Measurements from ENCODE around the gene MRPS15.
"Not testable (repeated sequence)": the region's sequence is repeated elsewhere in the genome, so short reads cannot be mapped to it uniquely, and the experiment has no call there.

MRPS15 gene

DNA sequence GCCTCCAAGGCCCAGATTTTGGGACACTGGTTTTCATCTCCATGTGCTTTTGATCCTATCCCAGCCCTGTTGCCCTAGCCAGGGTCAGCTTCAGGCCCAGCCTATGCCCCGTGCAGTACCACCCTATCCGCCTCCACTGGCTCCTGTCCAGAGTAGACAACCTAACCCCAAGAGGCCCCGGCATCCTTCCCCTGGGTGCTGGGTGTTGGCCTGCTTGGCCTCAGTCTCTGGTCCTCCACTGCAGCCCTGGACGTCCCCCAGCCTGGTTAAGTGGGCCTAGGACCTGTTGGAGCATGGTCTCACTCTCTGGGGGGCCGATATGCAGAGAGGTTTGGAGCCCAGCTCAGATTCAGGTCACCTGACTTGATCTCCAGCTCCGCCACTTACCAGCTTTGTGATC, 16.9 kb upstream of the MRPS15 start:
- TF ChIP-seq, protein P1, sequence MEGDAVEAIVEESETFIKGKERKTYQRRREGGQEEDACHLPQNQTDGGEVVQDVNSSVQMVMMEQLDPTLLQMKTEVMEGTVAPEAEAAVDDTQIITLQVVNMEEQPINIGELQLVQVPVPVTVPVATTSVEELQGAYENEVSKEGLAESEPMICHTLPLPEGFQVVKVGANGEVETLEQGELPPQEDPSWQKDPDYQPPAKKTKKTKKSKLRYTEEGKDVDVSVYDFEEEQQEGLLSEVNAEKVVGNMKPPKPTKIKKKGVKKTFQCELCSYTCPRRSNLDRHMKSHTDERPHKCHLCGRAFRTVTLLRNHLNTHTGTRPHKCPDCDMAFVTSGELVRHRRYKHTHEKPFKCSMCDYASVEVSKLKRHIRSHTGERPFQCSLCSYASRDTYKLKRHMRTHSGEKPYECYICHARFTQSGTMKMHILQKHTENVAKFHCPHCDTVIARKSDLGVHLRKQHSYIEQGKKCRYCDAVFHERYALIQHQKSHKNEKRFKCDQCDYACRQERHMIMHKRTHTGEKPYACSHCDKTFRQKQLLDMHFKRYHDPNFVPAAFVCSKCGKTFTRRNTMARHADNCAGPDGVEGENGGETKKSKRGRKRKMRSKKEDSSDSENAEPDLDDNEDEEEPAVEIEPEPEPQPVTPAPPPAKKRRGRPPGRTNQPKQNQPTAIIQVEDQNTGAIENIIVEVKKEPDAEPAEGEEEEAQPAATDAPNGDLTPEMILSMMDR (conservative IDR thresholded peaks at IDR 0.05) = no peak
- TF ChIP-seq ZFX (IDR thresholded peaks at IDR 0.05) = no peak
- H3K27ac ChIP-seq = no peak overlapping the region

DNA sequence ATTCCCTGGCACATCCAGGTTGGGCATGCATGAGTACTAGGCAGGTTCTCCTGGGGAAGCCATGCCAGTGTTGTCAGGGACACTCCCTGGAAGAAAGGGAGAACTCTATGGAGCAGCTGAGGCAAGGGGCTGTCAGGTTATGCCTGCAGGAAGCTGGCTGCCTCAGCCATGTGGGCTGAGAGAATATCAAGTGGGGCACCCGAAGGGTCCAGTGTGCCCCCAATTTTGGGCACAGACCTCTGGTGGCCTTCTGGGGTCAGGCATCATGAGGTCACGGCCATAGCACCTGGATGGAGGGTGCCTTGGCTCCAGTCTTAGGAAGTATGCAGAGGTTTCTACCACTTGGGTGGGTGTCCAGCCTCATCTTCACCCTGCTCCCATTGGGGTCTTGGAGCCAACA, 16.0 kb upstream of the MRPS15 start:
- TF ChIP-seq, protein P1 (conservative IDR thresholded peaks at IDR 0.05) = no peak
- TF ChIP-seq ZFX (IDR thresholded peaks at IDR 0.05) = no peak
- H3K27ac ChIP-seq = no peak overlapping the region

DNA sequence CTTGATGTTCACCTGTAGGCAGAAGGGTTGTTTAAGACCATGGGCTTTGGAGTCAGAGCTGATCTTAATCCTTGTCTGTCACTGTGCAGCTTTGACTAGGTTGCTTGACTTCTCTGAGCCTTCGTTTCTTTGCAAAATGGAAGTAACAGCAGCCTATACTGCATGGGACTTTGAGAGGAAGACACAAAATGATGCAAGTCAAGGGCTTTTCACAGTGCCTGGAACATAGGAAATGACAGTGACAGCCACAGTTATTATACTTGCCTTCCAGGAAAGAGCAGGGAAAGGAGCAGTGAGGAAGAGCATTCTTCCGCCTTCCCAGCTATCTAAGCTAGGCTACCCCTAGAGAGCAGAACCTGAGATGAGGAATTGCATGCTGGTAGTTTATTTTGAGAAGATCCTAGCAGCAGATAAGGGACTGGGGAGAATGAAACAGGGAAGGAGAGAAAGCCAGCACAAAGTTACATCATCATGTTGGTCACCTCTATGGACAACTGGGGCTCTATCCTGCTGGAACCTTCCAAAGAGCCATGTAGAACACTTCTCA, 15.4 kb upstream of the MRPS15 start:
- TF ChIP-seq ZFX (IDR thresholded peaks at IDR 0.05) = no peak
- TF ChIP-seq, protein P1 (conservative IDR thresholded peaks at IDR 0.05) = no peak
- no peak overlapping the region for H3K27ac ChIP-seq

DNA sequence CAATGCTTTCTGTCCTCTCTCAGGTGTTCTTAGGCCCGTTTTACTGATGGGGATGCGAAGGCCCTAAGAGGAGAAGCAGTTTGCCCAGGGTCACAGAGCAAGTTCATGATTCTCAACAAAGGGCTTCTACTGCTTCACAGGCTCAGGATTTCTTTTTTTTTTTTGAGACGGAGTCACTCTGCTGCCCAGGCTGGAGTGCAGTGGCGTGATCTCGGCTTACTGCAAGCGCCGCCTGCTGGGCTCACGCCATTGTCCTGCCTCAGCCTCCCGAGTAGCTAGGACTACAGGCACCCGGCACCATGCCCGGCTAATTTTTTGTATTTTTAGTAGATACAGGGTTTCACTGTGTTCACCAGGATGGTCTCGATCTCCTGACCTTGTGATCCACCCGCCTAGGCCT, 13.4 kb upstream of the MRPS15 start:
- not testable (repeated sequence) for H3K27ac ChIP-seq

DNA sequence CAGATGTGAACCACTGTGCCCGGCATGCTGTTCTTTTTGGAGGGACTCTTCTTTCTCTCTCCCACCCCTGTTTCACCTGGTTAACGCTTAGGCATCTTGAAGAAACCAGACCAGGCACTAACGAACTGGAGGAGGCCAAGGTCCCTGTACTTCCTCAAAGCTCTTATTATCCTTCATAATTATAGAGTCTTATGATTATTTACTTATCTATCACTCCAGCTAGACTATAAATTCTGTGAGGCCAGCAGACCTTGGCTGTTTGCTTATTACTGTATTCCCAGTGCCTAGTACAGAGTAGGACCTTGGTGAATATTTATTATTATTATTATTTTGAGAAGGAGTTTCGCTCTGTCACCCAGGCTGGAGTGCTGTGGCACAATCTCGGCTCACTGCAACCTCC, 12.8 kb upstream of the MRPS15 start:
- no peak overlapping the region for H3K27ac ChIP-seq
- TF ChIP-seq, protein P1 (conservative IDR thresholded peaks at IDR 0.05) = no peak
- no peak for TF ChIP-seq ZFX (IDR thresholded peaks at IDR 0.05)

DNA sequence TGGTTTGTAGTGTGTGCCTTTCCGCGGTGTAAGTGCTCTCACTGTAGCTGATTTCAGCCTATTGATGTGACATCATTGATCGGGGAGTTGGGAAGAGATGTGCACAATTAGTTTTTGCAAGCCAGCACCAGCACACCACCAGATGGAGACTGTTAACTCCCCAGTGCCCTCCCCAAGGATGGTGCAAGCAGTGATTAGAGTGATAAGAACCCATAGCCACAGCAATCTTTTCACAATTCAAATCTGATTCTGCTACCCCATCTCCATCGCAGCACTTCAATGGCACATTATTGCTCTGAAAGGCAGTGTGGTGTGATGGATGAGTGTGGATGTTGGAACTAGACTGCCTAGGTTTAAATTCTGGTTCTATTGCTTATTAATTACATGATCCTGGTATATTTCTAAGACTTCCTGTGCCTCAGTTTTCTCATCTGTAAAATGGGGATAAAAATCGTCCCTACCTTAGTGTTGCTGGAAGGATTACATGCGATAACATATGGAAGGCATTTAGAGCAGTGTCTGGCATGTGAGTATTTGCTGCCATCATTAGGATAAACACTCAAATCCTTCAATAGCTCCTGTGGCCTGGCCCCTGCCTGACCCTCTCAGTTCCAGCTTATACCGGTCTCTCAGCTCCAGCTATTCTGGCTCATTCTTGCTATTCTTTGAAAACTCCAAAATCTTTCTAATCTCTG, 11.9 kb upstream of the MRPS15 start:
- TF ChIP-seq, protein P1 (conservative IDR thresholded peaks at IDR 0.05) = no peak
- TF ChIP-seq ZFX (IDR thresholded peaks at IDR 0.05) = no peak
- no peak overlapping the region for H3K27ac ChIP-seq

DNA sequence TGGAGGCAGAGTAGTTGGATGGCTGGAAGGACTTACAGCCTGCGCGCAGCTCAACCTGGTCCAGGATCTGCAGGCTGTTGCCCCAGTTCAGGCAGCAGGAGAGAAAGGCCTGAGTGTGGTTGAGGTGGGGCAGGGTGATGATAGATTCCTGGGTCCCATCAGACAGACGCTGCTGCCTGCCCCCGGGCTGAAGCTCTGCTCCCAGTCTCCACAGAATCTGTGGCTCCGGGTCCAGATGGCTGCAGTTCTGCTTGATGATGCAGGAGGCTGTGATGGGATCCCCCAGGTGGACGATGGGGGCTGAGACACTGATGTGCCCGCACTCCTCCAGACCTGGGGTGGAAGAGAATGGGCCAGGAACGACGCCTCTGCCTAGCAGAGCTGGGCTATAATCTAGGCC, 11.2 kb upstream of the MRPS15 start:
- TF ChIP-seq, protein P1 (conservative IDR thresholded peaks at IDR 0.05) = no peak
- no peak for TF ChIP-seq ZFX (IDR thresholded peaks at IDR 0.05)
- no peak overlapping the region for H3K27ac ChIP-seq

DNA sequence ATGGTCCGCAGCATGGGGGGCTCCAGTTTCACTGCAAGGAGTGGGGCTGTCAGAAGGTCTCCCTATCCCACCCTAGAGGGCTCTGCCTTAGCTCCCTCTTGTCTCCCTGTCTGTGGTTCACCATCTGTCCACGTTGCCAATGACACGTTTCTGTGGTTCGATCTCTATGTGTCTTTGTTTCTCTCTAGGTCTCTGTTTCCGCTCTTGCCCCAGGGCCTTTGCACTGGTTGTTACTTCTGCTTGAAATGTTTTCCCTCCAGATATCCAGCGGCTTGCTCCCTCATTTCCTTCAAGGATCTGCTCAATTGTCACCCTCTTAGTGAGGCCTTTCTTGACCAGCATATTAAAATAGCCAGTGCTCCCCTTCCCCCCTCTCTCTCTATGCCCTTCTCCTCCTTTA, 8.5 kb upstream of the MRPS15 start:
- TF ChIP-seq, protein P1 (conservative IDR thresholded peaks at IDR 0.05) = no peak
- TF ChIP-seq ZFX (IDR thresholded peaks at IDR 0.05) = no peak
- H3K27ac ChIP-seq = no peak overlapping the region
